ENCODE data around the gene ANO10.
"Not testable (repeated sequence)": the region's sequence is repeated elsewhere in the genome, so short reads cannot be mapped to it uniquely, and the experiment has no call there.

Gene ANO10

DNA sequence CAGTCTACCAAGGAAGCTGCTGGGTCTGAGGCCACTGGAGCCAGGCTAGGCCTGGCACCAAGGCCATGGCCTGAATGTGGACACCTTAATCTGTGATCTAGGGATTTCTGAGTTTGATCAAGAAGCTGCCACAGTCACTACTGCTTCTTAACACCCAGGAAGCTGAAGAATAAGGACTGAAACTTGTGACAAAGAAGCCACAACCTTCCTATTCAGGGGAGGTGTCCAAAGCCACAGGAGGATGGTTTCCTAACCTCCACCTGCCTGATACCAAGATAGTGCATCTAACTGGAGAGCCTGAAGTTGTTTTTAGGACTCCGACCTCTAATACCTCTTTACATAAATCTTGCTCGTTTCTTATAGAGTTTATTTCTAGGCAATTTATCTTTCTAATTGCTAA, 5.5 kb upstream of the ANO10 start:
- DNase-seq (ENCODE audit: low spot score): no peak

DNA sequence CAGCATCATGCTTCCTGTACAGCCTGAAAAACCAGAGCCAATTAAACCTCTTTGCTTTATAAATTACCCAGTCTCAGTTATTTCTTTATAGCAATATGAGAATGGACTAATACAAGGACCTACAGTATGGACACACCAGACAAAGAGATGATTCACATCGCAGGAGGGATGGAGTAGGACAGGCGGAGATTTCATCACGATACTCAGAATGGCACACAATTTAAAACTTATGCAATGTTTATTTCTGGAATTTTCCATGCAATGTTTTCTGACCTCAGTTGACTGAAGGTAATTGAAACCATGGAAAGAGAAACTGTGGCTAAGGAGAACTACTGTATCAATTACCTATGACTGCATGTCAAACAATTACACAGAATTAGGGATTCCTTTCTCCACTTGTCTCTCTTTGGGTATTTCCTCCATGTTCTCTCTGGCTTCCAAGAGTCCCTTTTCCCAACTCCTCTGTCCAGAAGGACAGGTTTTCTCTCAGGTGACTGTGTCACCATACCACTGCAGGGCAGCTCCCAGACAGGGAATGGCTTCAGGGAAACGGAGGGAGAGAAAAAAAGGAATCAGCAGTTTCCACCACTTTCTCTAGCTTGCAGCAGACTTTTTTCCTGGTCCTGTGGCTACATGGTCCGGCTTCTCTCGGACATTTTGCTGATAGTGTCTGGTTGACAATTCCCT, 3.0 kb upstream of the ANO10 start:
- DNase-seq (ENCODE audit: low spot score): no peak

DNA sequence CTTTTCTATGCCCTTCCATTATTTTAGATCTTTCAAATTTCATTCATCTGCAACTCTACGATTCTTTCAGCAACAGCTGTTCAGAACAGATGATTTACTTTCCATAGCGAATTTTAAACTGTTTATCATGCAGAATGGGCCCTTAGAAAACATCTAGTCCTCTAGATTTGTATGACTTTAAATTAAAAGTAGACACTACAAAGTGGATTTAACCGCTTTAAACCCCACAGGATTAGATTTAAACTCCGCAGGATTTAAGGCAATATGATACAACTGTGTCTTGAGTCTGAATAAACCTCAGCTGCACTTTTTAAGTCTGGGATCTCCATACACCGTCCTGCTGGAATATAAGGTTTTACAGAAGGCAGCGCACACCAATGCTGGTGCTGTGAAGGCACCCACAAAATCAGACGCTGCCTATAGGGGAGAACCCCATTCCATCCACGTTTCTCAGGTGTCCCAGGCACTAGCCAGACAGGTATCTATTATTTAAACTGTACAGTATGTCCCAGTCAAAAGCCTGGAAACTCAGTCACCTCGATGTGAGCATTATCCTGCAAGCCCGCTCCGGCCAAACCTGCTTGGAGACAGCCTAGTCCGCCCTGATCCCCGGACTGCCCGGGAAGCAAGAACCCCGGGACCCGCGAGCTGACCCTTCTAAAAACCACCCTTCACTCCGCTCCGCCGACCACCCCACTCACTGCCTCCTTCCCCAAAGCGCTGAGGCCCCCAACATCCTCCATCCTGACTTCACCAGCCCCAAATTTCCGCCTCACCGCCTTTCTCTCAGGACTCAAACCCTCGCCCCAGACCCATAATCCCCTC, 768 bp downstream of the ANO10 start:
- DNase-seq (ENCODE audit: low spot score): peak; percentile 20

GRCh38 chr3:43619588-43619987, 2.2 kb downstream of the ANO10 start:
- DNase-seq (ENCODE audit: low spot score): no peak

DNA sequence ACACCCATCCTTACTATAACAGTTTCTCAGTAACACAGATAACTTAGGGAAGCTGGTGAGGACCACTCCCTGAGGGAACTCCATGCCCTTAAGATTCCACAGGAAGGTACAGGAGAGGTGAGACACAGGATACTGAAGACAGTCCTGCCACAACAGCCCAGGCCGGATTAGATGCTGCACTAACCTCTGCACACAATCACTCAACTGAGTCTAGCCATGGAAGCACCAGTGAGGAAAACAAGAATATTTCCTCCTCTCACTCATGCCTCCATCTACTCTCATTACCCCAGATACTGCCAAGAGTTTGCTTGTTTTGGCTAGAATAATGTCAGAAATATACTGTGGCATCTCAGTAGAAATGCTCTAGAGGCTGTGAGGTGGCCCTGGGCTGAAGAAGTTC, 3.7 kb downstream of the ANO10 start:
- no peak for DNase-seq (ENCODE audit: low spot score)

- no peak for DNase-seq (ENCODE audit: low spot score)
These were observed 5.8 kb downstream of the ANO10 start for GRCh38 chr3:43616034-43616433.

DNA sequence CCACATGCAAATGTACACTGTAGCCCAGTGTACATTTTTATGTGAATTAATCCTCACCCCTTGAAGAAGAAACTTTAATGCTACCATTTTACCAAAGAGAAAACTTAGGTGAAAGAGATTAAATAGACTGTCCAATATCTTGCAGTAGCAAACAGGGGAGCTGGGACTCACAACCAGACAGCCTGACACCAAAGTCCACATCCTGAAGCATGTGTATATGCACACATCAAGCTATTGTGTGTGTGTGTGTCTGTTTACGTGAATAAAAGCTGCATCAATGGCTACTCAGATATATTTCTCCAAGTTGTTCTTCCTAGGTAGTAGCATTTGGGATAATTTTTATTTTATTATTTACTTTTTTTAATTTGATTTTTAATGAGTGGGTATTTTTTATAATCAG, 6.7 kb downstream of the ANO10 start:
- DNase-seq (ENCODE audit: low spot score): no peak

DNA sequence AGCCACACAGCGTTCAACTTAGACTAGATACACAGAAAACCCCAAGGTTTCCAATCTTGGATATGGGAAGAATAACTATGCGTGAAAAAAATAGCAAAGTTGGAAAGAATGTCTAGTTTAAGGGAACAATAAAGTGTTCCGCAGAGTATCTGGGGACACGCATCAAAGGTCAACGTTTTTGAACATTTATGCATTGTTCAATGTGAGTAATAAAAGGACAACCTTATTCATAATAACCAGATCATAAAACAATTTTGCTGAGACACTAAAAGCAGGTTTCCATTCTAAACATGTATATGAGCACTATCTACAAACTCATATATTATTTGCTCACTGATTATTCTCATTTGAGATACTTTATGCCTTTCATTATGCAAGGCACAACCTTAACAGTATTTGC, 7.8 kb downstream of the ANO10 start:
- DNase-seq (ENCODE audit: low spot score): no peak

DNA sequence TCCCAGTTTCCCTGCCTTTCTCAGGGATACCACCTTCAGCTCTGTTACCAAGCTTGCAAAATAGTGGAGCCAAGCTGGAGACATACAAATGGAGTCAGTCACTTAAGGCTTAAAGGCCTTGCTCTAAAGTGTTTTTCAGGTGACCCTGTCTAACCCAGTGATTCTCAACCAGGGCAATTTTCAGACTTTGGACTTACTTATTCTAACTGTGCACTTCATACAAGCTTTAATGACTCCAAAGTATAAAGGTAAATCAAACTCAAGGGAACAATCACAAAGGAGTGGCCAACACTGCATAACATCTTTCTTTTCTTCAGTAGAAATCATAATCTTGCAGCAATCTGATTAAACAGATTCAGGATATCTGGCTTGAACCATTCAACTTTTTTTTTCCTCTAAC, 9.4 kb downstream of the ANO10 start:
- no peak for DNase-seq (ENCODE audit: low spot score)

- DNase-seq (ENCODE audit: low spot score): no peak
These were observed 12.4 kb downstream of the ANO10 start for GRCh38 chr3:43609406-43609805.

DNA sequence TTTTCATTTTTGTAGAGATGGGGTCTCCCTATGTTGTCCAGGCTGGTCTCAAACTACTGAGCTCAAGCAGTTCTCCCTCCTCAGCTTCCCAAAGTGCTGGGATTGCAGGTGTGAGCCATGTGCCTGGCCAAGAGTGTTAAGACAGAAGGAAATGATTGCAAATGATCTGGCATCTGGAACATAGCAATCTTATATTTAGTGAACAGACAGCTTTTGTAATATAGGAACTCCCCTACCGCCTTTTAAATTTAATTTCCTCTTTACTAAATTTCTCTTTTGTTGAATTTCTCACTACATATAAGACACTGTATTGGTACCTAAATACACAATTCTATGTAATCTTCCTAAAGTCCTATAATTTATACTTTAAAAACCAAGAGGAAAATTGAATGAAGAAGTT, 13.1 kb downstream of the ANO10 start:
- no peak for DNase-seq (ENCODE audit: low spot score)

DNA sequence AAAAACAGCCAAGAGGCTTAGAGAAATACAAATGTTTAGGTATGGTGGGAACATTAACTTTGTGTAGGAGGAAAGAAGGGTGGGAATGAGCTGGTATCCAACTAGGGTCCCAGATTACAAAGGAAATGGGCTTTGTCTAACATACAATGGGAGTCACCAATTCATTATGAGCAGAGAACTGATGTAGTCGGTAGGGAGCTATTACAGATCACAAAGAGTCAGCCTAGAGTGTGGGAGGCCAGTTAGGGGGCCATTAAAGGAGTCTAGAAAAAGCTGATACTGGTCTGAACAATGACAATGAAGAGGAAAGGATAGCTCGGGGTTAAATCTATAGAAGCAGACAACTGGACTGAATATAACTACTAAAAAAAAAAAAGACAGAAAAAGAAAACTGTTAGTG, 15.5 kb downstream of the ANO10 start:
- no peak for DNase-seq (ENCODE audit: low spot score)

GRCh38 chr3:43599959-43600358, 21.9 kb downstream of the ANO10 start:
- DNase-seq (ENCODE audit: low spot score): not testable (repeated sequence)

- no peak for DNase-seq (ENCODE audit: low spot score)
These were observed 23.9 kb downstream of the ANO10 start for GRCh38 chr3:43597961-43598360.

DNA sequence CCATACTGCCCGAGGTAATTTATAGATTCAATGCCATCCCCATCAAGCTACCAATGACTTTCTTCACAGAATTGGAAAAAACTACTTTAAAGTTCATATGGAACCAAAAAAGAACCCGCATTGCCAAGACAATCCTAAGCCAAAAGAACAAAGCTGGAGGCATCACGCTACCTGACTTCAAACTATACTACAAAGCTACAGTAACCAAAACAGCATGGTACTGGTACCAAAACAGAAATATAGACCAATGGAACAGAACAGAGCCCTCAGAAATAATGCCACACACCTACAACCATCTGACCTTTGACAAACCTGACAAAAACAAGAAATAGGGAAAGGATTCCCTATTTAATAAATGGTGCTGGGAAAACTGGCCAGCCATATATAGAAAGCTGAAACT, 25.6 kb downstream of the ANO10 start:
- DNase-seq (ENCODE audit: low spot score): not testable (repeated sequence)

GRCh38 chr3:43595280-43595679, 26.5 kb downstream of the ANO10 start:
- not testable (repeated sequence) for DNase-seq (ENCODE audit: low spot score)

- not testable (repeated sequence) for DNase-seq (ENCODE audit: low spot score)
These were observed 28.2 kb downstream of the ANO10 start for GRCh38 chr3:43593588-43593987.

DNA sequence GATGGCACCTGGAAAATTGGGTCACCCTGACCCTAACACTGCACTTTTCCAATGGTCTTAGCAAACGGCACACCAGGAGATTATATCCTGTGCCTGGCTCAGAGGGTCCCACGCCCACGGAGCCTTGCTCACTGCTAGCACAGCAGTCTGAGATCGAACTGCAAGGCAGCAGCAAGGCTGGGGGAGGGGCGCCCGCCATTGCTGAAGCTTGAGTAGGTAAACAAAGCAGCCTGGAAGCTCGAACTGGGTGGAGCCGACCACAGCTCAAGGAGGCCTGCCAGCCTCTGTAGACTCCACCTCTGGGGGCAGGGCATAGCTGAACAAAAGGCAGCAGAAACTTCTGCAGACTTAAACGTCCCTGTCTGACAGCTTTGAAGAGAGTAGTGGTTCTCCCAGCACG, 29.9 kb downstream of the ANO10 start:
- not testable (repeated sequence) for DNase-seq (ENCODE audit: low spot score)

GRCh38 chr3:43587303-43587702, 34.5 kb downstream of the ANO10 start:
- no peak for DNase-seq (ENCODE audit: low spot score)

DNA sequence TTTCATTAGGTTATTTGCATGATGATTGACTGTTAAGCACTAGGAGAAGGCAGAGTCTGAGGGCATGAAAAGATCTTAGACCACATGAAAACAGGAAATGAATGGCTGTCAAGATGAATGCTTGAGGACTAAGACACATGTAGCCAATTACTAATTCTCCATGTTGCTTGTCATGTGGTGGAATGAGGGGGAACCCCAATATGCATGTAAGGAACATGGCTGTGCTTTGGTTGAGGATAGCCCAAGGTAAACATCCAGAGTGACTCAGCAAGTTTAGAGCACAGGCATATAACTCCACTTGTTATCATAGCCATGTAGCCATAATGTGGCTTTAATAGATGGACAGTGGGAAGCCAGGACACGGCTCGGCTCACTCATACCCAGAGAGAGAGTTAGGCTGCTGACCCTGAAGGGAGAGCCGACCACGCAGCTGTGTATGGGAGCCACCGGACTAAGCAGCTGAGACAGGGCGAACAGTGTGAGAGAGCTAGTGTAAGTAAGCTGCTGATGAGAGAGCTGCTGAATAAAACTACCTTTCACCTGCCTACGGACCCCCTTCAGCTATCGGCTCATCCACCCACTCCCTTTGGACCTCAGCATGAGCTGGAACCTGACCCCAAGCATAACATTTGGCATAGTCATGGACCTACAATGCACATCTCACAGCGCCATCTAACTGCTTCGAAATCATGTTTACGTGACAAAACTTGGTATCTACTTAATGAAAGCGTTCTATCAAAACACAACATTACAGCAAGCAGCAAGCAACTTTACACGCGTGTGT, 37.6 kb downstream of the ANO10 start:
- no peak for DNase-seq (ENCODE audit: low spot score)

- DNase-seq (ENCODE audit: low spot score): no peak
These were observed 38.3 kb downstream of the ANO10 start for GRCh38 chr3:43583481-43583880.

GRCh38 chr3:43582866-43583265, 38.9 kb downstream of the ANO10 start:
- DNase-seq (ENCODE audit: low spot score): no peak

GRCh38 chr3:43581343-43581742, 40.5 kb downstream of the ANO10 start:
- DNase-seq (ENCODE audit: low spot score): no peak

All from globus pallidus (tissue), 1 donor.